Activated naive CD8-positive, alpha-beta T cell treated with anti-CD3 and anti-CD28 coated beads, Interleukin-2, amount 50 U/mL, for 24 hours (primary cell): ENCODE data around the gene TRMT112.

Source experiments
- ATAC-seq: fragments of 150-1000 bp; cut with Tn5 transposase; one replicate; pipeline ENCODE4 v1.10.0; 2021
- DNase-seq: peaks from one replicate; pipeline ENCODE4 v3.0.0; 2021
- H3K27ac Mint-ChIP-seq: one replicate; pipeline ENCODE4 v1.8.0; 2021; ENCODE audit warnings: mild to moderate bottlenecking, mixed read lengths
- H3K27me3 Mint-ChIP-seq: one replicate; pipeline ENCODE4 v1.8.0; 2021; ENCODE audit warnings: mixed read lengths
- H3K36me3 Mint-ChIP-seq: one replicate; pipeline ENCODE4 v1.8.0; 2021; ENCODE audit warnings: low read depth, mixed read lengths
- H3K4me1 Mint-ChIP-seq: one replicate; pipeline ENCODE4 v1.8.0; 2021; ENCODE audit warnings: mixed read lengths
- H3K4me3 Mint-ChIP-seq: one replicate; pipeline ENCODE4 v1.8.0; 2021; ENCODE audit warnings: mild to moderate bottlenecking, moderate library complexity, mixed read lengths
- H3K9me3 Mint-ChIP-seq: one replicate; pipeline ENCODE4 v1.8.0; 2021; ENCODE audit warnings: mixed read lengths

The TRMT112 gene

GRCh38 chr11:64317325-64317960 is at the start of gene TRMT112:
Gene TRMT112 (minus strand): TSS chr11:64317559. CDS start chr11:64317526, 33 bp downstream.
- H3K4me1 Mint-ChIP-seq, result peaks cover 36% of the 10 kb centered on the region
- H3K27me3 Mint-ChIP-seq, result no peaks in the 10 kb centered on the region
- DNase-seq (peak; percentile 94), ATAC-seq (peak; percentile 81)
- H3K36me3 Mint-ChIP-seq, result peaks cover 40% of the 10 kb centered on the region
- peak within 1 kb of the TSS; percentile 97 for H3K4me3 Mint-ChIP-seq
- peak within 1 kb of the TSS; percentile 98 for H3K27ac Mint-ChIP-seq
- H3K9me3 Mint-ChIP-seq, result no peaks in the 10 kb centered on the region

DNA sequence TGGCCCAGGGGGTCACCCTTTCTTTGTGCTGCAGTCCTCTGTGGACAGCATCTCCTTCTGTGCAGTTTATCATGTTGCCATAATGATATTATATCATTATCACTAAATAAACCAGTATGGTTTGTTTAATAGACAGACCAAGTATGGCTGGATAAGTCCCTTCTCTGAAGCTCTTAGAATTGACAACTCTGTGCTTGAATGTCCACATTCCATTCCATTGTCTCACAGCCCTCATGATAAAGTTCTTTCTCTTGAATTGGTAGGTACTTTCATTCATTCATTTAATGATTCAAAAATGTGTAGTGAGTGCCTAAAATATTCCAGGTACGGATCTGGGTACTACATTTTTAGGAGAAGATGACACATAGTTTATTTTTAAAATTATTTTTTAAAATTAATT is 49.4 kb upstream of the TRMT112 start:
- Mint-ChIP-seq H3K9me3 (no peaks in the 10 kb centered on the region), H3K36me3 (peaks cover 26% of the 10 kb centered on the region), H3K4me1 (peaks cover 6% of the 10 kb centered on the region), H3K27ac (no peak overlapping the region), H3K4me3 (no peak overlapping the region), H3K27me3 (no peaks in the 10 kb centered on the region)
- ATAC-seq, result no peak
- no peak for DNase-seq

DNA sequence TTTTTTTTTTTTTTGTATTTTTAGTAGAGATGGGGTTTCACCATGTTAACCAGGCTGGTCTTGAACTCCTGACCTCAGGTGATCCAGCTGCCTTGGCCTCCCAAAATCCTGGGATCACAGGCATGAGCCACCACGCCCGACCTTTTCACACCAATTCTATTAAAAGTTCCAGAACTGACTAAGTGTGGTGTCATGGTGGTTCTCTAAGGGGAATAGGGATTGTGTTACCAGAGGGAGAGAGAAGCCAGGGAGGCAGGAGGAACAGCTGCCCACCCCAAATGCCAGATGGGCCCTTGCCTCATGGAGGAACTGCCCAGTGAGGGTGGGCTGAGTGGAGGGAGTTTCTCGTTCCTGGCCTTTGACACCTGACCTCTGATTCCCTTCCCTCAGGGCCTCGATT is 47.6 kb upstream of the TRMT112 start:
- Mint-ChIP-seq H3K9me3 (no peaks in the 10 kb centered on the region), H3K4me1 (peaks cover 20% of the 10 kb centered on the region), H3K4me3 (no peak overlapping the region), H3K27me3 (no peaks in the 10 kb centered on the region), H3K27ac (no peak overlapping the region), H3K36me3 (peaks cover 28% of the 10 kb centered on the region)
- DNase-seq, result no peak
- ATAC-seq, result no peak

DNA sequence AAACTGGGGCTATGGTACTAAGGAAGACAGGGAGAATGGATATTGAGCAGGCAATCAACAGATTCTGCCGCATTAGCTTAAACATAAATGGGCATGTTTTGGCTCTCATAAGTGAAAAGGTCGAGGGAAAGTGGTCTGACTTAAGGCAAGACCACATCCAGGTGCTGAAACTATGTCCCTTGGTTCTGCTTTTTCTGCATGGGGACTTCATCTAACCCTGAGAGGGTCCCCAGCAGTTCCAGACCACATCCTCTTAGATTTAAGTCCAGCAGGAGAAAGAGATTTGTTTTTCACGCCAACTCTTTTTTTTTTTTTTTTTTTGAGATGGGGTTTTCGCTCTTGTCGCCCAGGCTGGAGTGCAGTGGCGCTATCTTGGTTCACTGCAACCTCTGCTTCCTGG is 47.1 kb upstream of the TRMT112 start:
- no peak overlapping the region for H3K4me3 Mint-ChIP-seq

DNA sequence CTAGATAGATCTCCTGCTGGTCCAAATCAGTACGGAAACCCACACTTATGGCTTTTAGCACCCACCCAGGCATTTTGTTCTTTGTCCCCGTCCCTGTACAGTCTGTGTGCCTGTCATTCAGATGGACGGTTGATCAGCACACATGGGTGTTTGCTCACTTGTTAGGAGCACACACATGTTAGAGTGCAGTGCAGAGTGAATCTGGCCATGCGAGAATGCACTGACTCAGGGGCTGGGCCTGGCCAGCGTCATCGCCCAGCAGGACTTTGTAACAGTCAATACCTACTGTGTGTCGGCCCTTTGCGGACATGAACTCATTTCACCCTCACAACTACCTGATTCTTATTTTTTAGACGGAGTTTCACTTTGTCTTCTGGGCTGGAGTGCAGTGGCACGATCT is 45.0 kb upstream of the TRMT112 start:
- no peaks in the 10 kb centered on the region for H3K9me3 Mint-ChIP-seq
- no peak for ATAC-seq
- no peak for DNase-seq
- no peak overlapping the region for H3K4me3 Mint-ChIP-seq
- peaks cover 27% of the 10 kb centered on the region for H3K36me3 Mint-ChIP-seq
- no peak overlapping the region for H3K27ac Mint-ChIP-seq
- no peaks in the 10 kb centered on the region for H3K27me3 Mint-ChIP-seq
- H3K4me1 Mint-ChIP-seq, result peaks cover 37% of the 10 kb centered on the region

More for the DNA sequence above, 47.1 kb upstream of the TRMT112 start:
- no peaks in the 10 kb centered on the region for H3K27me3 Mint-ChIP-seq
- DNase-seq (no peak), ATAC-seq (no peak)
- H3K9me3 Mint-ChIP-seq, result no peaks in the 10 kb centered on the region
- H3K36me3 Mint-ChIP-seq, result peaks cover 27% of the 10 kb centered on the region
- H3K27ac Mint-ChIP-seq, result no peak overlapping the region
- peaks cover 25% of the 10 kb centered on the region for H3K4me1 Mint-ChIP-seq

DNA sequence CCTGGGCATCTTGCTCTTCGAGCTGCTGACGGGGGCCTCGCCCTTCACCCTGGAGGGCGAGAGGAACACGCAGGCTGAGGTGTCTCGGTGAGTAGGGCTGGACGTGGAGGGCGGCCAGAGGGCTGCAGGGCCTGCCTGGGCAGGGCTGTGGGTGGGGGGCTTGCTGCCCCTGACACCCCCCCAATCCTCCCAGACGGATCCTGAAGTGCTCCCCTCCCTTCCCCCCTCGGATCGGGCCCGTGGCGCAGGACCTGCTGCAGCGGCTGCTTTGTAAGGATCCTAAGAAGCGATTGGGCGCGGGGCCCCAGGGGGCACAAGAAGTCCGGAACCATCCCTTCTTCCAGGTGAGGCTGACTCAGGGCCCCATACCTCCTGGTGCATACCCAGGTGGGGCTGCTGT is 44.3 kb upstream of the TRMT112 start:
- Mint-ChIP-seq H3K4me1 (peaks cover 37% of the 10 kb centered on the region), H3K27ac (no peak overlapping the region), H3K36me3 (peaks cover 25% of the 10 kb centered on the region), H3K27me3 (no peaks in the 10 kb centered on the region), H3K9me3 (no peaks in the 10 kb centered on the region), H3K4me3 (no peak overlapping the region)
- DNase-seq, result no peak
- ATAC-seq, result no peak

DNA sequence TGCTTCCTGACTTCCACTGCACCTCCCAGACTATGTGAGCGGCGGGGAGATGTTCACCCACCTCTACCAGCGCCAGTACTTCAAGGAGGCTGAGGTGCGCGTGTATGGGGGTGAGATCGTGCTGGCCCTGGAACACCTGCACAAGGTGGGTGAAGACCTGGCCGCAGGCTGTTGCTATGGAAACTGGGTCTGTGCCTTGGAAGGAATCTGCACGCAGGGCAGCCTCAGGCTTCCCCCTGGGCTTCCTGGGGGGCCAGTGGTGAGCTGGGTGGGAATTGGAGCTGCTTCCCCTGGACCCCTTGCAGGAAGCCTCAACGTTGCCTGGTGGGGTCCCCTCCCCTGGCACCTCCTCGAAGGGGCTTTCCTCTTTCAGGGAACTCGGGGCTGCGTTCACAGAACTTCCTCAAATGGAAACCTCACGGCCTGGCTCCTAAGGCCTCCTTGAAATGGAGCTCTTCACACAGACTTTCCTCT is 43.1 kb upstream of the TRMT112 start:
- Mint-ChIP-seq H3K4me3 (peak overlapping the region; percentile 88), H3K4me1 (peaks cover 41% of the 10 kb centered on the region), H3K36me3 (peaks cover 25% of the 10 kb centered on the region), H3K9me3 (no peaks in the 10 kb centered on the region), H3K27me3 (no peaks in the 10 kb centered on the region), H3K27ac (no peak overlapping the region)
- DNase-seq, result no peak
- no peak for ATAC-seq

DNA sequence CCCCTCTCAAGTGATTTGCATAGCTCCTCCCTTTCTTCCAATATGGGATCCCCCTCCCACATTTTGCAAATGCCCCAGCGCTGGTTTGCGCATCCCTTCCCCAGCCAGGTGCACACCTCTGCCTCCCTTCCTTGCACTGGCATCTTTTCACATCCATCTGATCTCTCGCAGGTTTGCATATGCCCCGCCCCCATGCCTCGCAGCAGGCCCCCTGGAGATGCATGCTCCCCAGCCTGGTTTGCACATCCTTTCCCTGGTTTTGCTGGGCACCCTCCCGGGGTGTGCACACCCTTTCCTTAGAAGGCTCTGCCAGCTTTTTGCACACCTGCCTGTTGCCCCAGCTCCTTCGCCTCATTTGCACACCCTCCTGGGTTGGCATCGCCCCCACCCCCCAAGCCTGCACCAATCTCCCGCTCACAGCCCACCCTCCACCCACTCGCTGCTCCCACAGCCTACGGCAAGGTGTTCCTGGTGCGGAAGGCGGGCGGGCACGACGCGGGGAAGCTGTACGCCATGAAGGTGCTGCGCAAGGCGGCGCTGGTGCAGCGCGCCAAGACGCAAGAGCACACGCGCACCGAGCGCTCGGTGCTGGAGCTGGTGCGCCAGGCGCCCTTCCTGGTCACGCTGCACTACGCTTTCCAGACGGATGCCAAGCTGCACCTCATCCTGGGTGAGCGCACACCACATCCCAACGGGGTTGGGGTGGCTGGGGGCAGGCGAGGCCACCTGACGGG is 42.5 kb upstream of the TRMT112 start:
- H3K36me3 Mint-ChIP-seq, result peaks cover 27% of the 10 kb centered on the region
- H3K4me3 Mint-ChIP-seq, result peak overlapping the region; percentile 88
- H3K9me3 Mint-ChIP-seq, result no peaks in the 10 kb centered on the region
- no peaks in the 10 kb centered on the region for H3K27me3 Mint-ChIP-seq
- H3K4me1 Mint-ChIP-seq, result peaks cover 43% of the 10 kb centered on the region
- DNase-seq (peak; percentile 35), ATAC-seq (peak; percentile 4)
- peak overlapping the region; percentile 74 for H3K27ac Mint-ChIP-seq

DNA sequence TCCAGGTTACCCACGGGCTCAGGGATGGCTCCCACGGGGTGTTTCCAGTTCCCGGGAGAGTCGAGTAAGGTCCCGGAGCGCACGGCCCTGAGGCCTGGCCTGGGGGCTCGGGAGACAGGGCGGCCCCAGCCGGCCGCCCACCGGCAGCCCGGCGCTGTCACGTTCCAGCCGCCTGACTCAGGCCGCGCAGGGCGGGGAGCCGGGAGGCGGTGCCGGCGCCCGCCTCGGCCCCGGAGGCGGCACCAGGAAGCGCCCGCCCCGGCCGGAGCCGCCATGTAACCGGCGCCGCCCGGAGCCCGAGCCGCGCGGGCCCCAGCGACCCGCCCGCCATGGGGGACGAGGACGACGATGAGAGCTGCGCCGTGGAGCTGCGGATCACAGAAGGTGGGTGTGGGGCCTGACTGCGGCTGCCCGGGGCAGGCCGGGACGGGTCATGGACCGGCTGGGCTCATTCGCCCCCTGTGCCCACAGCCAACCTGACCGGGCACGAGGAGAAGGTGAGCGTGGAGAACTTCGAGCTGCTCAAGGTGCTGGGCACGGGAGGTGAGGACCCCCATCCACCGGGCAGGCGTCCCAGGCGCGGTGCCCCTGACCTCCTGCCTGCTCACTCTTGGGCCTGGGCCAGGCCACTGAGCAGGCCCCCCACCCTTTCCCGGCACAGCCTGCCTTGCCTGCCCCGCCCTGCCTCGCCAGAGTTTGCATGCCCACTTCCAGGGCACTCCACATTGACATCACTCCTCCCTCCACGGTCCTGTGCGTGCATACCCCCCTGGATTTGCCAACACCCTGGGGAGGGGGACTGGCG is 41.8 kb upstream of the TRMT112 start, which contains the start of gene RPS6KA4:
TSS of gene RPS6KA4 (plus strand) at position 256 of the 805 bp plus-strand sequence. CDS start at position 330, 74 bp downstream.
- DNase-seq, result peak; percentile 68
- Mint-ChIP-seq H3K4me1 (peaks cover 41% of the 10 kb centered on the region), H3K36me3 (peaks cover 23% of the 10 kb centered on the region), H3K27me3 (no peaks in the 10 kb centered on the region), H3K9me3 (no peaks in the 10 kb centered on the region), H3K27ac (peak within 1 kb of the TSS; percentile 74), H3K4me3 (peak within 1 kb of the TSS; percentile 88)
- peak; percentile 71 for ATAC-seq

DNA sequence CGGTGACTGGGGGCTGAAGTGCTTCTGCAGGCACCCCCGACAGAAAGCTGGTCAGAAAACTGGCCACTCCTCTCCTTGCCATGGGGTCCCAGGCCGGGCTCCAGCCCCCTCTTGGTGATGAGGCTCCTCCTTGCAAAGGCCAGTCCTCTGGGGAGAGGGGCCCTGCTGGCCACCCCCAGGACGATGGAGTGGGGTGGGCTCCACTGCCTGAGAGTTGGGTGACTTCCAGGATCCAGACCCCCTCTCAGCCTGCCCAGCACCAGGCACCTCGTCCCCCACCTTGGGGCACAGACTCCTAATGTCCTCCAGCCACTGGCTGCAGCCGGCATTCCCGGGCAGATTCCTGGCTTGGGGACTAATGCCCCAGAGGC is 41.2 kb upstream of the TRMT112 start:
- H3K36me3 Mint-ChIP-seq, result peaks cover 21% of the 10 kb centered on the region
- H3K27me3 Mint-ChIP-seq, result no peaks in the 10 kb centered on the region

GRCh38 chr11:64357904-64358535 is 40.7 kb upstream of the TRMT112 start:
- Mint-ChIP-seq H3K27ac (peak overlapping the region; percentile 42), H3K9me3 (no peaks in the 10 kb centered on the region), H3K27me3 (no peaks in the 10 kb centered on the region), H3K4me1 (peaks cover 41% of the 10 kb centered on the region), H3K36me3 (peaks cover 19% of the 10 kb centered on the region), H3K4me3 (peak overlapping the region; percentile 63)
- peak; percentile 63 for ATAC-seq
- peak; percentile 67 for DNase-seq

More for the DNA sequence above, 41.2 kb upstream of the TRMT112 start:
- Mint-ChIP-seq H3K27ac (no peak overlapping the region), H3K9me3 (no peaks in the 10 kb centered on the region), H3K4me1 (peaks cover 41% of the 10 kb centered on the region), H3K4me3 (peak overlapping the region; percentile 63)
- DNase-seq (no peak), ATAC-seq (no peak)

- Mint-ChIP-seq H3K9me3 (no peaks in the 10 kb centered on the region), H3K4me1 (peaks cover 41% of the 10 kb centered on the region), H3K36me3 (peaks cover 16% of the 10 kb centered on the region), H3K27ac (no peak overlapping the region), H3K27me3 (no peaks in the 10 kb centered on the region), H3K4me3 (peak overlapping the region; percentile 63)
- ATAC-seq (no peak), DNase-seq (no peak)
These were observed 40.1 kb upstream of the TRMT112 start for GRCh38 chr11:64357446-64357845.

DNA sequence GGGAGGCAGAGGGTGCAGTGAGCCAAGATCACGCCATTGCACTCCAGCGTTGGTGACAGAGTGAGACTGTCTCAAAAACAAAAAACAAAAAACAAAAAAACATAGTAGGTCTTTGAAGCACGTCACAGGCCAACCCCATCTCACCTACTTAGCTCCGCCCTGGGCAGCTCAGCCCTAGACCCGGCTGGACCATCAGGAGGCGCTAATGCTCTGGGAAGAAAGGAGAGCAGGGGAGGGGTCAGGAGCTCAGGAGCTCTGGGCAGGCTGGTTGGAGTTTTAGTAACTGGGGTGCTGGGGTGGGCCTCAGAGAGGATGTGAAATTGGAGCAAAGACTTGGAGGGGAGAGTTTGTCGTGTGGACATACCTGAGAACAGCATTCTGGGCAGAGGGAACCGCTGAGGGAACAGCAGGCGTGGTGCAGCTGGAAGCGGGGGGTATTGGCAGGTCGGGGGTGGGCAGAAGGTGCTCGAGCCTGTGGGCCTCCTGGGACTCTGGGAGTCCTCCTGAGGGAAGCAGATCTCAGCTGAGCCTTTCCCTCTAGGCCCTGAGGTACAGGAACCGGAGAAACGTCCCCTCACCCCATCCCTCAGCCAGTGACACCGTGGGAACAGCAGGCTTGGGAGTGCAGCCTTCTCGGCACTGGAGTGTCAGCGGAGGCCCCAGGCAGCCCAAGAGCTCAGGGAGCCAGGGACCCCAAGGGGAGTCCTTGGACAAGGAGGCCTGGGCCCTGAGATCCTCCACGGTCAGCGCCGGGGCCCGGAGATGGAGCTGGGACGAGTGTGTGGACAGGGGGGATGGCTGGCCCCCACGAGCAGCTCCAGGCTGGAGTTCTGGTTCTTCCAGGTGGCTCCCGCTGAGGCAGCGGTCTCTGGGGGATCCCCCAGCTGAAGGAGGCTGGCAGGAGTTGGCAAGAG is 39.4 kb upstream of the TRMT112 start:
- Mint-ChIP-seq H3K4me1 (peaks cover 37% of the 10 kb centered on the region), H3K36me3 (peaks cover 11% of the 10 kb centered on the region), H3K9me3 (no peaks in the 10 kb centered on the region), H3K4me3 (peak overlapping the region; percentile 12), H3K27ac (no peak overlapping the region), H3K27me3 (no peaks in the 10 kb centered on the region)
- no peak for ATAC-seq
- peak; percentile 68 for DNase-seq
